ENCODE measurements around the gene CDKAL1.

The CDKAL1 gene

DNA sequence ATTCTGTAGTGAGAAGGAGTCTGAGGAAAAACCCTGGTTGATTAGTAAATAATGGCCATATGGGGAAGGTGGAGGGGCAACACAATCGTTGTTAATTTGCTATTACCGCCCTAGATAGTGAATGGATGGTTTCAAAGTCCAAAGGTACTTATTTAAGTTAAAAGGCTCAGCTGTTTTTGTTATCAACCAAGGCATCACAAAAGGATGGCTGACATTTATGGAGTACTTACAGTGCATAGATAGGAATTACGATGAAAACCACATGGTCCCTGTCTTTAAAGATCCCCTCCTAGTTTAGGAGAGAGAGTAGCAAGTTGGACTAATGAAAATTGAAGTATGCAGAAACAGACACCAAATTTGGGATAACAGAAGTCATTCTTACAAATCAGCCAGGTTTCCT lies 319.6 kb downstream of the CDKAL1 start:
- H3K4me3 ChIP-seq (ENCODE audit: low read length) = no peak overlapping the region

DNA sequence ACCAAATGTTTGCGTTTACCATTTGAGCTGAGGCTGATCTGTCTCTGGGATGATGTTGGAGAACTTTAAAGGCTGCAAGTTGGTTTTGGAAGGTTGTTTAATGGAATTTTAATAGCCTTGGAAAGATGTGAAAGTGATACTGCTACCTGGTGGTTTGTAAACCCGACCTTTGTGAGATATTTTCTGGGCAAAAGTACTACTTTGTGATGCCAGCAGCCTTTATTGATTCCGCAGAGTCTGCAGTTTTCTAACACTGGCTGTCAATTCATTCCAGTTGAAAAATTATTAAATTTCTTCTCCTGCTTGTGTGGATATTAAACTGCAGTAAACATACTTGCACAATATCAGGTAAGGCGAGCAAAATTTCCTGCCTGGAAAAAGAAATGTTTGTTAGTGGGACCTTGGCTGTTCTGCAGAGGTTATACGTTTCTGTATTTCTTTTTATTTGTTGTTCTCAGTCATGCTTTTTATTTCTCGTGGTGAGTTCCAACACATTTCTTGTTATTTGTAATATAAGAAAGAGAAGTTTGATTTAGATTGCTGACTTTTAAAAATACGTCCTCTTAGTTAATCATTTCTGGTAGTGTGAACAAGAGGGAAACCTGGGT lies 322.5 kb downstream of the CDKAL1 start:
- Histone ChIP-seq H3K4me1 (ENCODE audit: insufficient read depth, low read length) (peaks cover 9% of the 10 kb centered on the region), H3K36me3 (ENCODE audit: insufficient read depth, low read length) (no peaks in the 10 kb centered on the region), H3K4me3 (ENCODE audit: low read length) (no peak overlapping the region), H3K9me3 (ENCODE audit: low read length) (no peaks in the 10 kb centered on the region), H2AFZ (ENCODE audit: low read depth, low read length) (no peak overlapping the region), H3K27me3 (ENCODE audit: insufficient read depth, low read length) (no peaks in the 10 kb centered on the region)

More for the DNA sequence above, 319.6 kb downstream of the CDKAL1 start:
- no peak overlapping the region for H2AFZ ChIP-seq (ENCODE audit: low read depth, low read length)
- peaks cover 9% of the 10 kb centered on the region for H3K4me1 ChIP-seq (ENCODE audit: insufficient read depth, low read length)
- H3K36me3 ChIP-seq (ENCODE audit: insufficient read depth, low read length) = no peaks in the 10 kb centered on the region
- no peaks in the 10 kb centered on the region for H3K9me3 ChIP-seq (ENCODE audit: low read length)
- no peaks in the 10 kb centered on the region for H3K27me3 ChIP-seq (ENCODE audit: insufficient read depth, low read length)

DNA sequence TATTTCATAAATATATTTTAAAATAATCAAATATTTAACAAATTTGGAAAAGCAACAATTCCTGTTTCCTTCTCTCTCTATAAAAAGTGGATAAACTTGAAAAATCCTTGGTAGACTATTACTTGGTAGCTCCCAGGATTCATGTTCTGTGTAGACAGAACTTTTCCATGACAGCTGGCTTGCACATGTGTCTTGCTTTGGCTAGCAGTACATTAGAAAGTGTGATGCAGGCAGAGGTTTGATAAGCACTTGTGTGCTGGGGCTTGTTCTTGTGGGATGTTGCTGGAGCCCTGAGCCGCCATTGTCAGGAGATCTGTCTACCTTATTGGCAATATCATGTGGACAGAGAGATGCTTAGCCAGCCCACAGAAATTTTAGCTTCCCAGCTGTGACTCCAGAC lies 327.2 kb downstream of the CDKAL1 start:
- Histone ChIP-seq H3K36me3 (ENCODE audit: insufficient read depth, low read length) (no peaks in the 10 kb centered on the region), H2AFZ (ENCODE audit: low read depth, low read length) (no peak overlapping the region), H3K4me1 (ENCODE audit: insufficient read depth, low read length) (peaks cover 1% of the 10 kb centered on the region), H3K4me3 (ENCODE audit: low read length) (no peak overlapping the region), H3K9me3 (ENCODE audit: low read length) (no peaks in the 10 kb centered on the region), H3K27me3 (ENCODE audit: insufficient read depth, low read length) (no peaks in the 10 kb centered on the region)

DNA sequence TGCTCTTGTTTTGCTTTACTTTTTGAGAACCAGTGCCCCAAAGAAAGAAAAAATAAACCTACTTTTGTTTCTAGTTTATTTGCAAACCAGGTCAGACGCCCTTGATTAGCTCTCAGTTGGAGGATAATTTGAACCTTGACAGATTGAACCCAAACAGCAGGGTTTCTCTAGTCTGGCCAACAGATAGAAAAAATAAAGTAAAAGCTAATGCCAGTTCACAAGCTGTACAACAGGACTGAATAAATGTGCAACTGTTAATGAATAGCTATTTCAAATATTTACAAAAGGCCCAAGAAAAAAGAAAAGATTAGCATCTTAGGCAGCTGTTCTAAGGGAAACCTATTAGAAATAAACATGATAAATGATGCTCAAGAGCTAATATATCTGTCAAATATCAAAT lies 331.8 kb downstream of the CDKAL1 start:
- no peak overlapping the region for H3K4me3 ChIP-seq (ENCODE audit: low read length)
- no peaks in the 10 kb centered on the region for H3K36me3 ChIP-seq (ENCODE audit: insufficient read depth, low read length)
- H3K4me1 ChIP-seq (ENCODE audit: insufficient read depth, low read length) = peaks cover 44% of the 10 kb centered on the region
- H3K9me3 ChIP-seq (ENCODE audit: low read length) = no peaks in the 10 kb centered on the region
- H3K27me3 ChIP-seq (ENCODE audit: insufficient read depth, low read length) = no peaks in the 10 kb centered on the region
- no peak overlapping the region for H2AFZ ChIP-seq (ENCODE audit: low read depth, low read length)

- Histone ChIP-seq H3K27me3 (ENCODE audit: insufficient read depth, low read length) (no peaks in the 10 kb centered on the region), H3K4me3 (ENCODE audit: low read length) (no peak overlapping the region), H2AFZ (ENCODE audit: low read depth, low read length) (no peak overlapping the region)
These were observed 332.9 kb downstream of the CDKAL1 start for GRCh38 chr6:20866935-20867703.

DNA sequence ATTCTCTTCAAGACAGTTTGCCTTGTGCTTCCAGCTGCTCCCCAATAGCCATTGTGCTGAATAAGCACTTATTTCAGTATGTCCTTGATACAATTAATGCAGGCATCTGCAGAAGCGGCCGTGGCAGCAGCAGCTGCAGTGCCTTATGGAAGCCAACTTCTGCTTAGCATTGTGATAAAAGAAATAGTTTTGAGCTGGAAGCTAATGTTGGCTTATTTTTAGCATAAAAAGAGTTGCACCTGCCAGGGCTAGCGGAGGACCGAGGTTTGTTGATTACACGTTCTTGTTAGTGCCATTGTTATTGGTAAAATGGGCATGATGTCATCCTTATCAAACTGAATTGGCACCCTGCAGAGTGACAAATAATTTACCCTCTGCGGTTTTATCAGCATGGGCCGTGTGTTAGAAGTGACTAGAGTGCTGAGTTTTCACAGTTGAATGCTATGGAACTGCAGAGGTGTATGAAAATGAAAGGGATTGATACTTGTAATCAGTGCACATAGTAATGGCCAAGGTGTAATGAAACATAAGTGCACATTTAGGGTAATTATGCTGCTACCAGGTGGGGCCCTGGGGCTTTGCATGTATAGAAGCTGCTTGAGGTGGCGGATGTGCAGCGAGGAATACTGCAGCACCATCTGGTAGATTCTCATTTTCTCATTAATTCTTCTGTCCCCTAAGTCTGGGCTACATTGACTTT lies 334.3 kb downstream of the CDKAL1 start:
- Histone ChIP-seq H2AFZ (ENCODE audit: low read depth, low read length) (no peak overlapping the region), H3K27me3 (ENCODE audit: insufficient read depth, low read length) (no peaks in the 10 kb centered on the region), H3K4me3 (ENCODE audit: low read length) (no peak overlapping the region), H3K36me3 (ENCODE audit: insufficient read depth, low read length) (no peaks in the 10 kb centered on the region), H3K4me1 (ENCODE audit: insufficient read depth, low read length) (peaks cover 44% of the 10 kb centered on the region), H3K9me3 (ENCODE audit: low read length) (no peaks in the 10 kb centered on the region)

More at GRCh38 chr6:20866935-20867703, 332.9 kb downstream of the CDKAL1 start:
- H3K36me3 ChIP-seq (ENCODE audit: insufficient read depth, low read length) = no peaks in the 10 kb centered on the region
- H3K4me1 ChIP-seq (ENCODE audit: insufficient read depth, low read length) = peaks cover 44% of the 10 kb centered on the region
- no peaks in the 10 kb centered on the region for H3K9me3 ChIP-seq (ENCODE audit: low read length)

DNA sequence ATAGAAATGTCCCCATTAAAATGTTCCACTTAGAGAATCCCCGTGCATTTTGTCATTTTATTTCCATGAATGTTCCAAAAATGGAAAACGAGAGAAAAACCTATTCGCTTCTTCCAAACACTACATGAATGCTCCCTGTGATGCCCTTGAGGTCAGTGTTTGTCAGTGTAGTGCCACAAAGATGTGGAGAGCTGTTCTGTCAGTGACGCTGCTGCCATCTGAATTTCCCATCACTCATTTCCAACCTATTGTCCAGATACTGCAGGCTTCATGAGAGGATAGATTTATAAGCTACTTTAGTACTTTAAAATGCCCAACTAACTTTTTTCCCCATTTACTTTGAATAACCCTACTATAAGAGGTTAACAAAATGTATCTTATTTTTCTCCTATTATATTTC lies 335.8 kb downstream of the CDKAL1 start:
- Histone ChIP-seq H3K9me3 (ENCODE audit: low read length) (no peaks in the 10 kb centered on the region), H3K27me3 (ENCODE audit: insufficient read depth, low read length) (no peaks in the 10 kb centered on the region), H3K36me3 (ENCODE audit: insufficient read depth, low read length) (no peaks in the 10 kb centered on the region), H3K4me3 (ENCODE audit: low read length) (no peak overlapping the region), H3K4me1 (ENCODE audit: insufficient read depth, low read length) (peaks cover 44% of the 10 kb centered on the region), H2AFZ (ENCODE audit: low read depth, low read length) (no peak overlapping the region)

GRCh38 chr6:20870493-20870892 lies 336.2 kb downstream of the CDKAL1 start:
- no peaks in the 10 kb centered on the region for H3K9me3 ChIP-seq (ENCODE audit: low read length)
- H3K27me3 ChIP-seq (ENCODE audit: insufficient read depth, low read length) = no peaks in the 10 kb centered on the region
- H2AFZ ChIP-seq (ENCODE audit: low read depth, low read length) = no peak overlapping the region
- no peaks in the 10 kb centered on the region for H3K36me3 ChIP-seq (ENCODE audit: insufficient read depth, low read length)
- H3K4me1 ChIP-seq (ENCODE audit: insufficient read depth, low read length) = peaks cover 44% of the 10 kb centered on the region
- no peak overlapping the region for H3K4me3 ChIP-seq (ENCODE audit: low read length)

DNA sequence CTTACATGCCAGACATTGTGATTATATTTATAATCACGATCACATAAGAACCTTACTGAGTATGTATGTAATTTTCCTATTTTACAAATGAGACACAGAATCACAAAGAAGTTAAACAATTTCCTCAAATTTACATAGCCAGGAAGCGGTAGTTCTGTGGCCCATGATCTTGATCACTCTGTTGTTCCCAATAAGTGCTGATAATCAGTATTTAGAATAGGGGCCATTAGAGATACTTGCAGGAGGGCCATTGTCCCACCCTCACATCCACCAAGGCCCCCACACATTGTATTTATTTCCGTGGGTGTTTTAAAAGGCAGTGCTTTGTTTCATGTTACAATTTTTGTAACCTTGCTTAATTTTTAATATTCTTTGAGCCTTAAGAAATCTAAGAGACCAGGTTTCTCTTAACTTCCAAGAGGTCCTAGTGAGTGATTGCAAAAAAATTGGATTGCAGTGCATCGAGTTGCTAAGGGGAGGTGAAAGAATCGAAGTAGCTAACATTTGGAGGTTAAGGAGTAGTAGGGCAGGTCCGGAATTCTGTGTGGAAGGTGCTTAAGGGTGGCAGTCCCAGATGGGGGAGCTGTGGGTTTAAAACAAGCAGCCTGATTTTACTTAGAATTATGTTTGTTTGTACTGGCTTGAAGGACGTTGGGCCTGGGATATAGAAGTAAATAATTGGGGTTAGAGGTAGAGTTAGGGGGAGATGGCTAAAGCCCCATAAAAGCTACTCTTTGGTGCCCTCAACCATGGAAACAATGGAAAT lies 339.4 kb downstream of the CDKAL1 start:
- Histone ChIP-seq H3K4me1 (ENCODE audit: insufficient read depth, low read length) (peaks cover 31% of the 10 kb centered on the region), H3K27me3 (ENCODE audit: insufficient read depth, low read length) (no peaks in the 10 kb centered on the region), H2AFZ (ENCODE audit: low read depth, low read length) (no peak overlapping the region)

GRCh38 chr6:20875369-20875963 lies 341.2 kb downstream of the CDKAL1 start:
- no peaks in the 10 kb centered on the region for H3K9me3 ChIP-seq (ENCODE audit: low read length)
- H3K4me3 ChIP-seq (ENCODE audit: low read length) = no peak overlapping the region
- H3K36me3 ChIP-seq (ENCODE audit: insufficient read depth, low read length) = no peaks in the 10 kb centered on the region
- peaks cover 15% of the 10 kb centered on the region for H3K4me1 ChIP-seq (ENCODE audit: insufficient read depth, low read length)
- H3K27me3 ChIP-seq (ENCODE audit: insufficient read depth, low read length) = no peaks in the 10 kb centered on the region
- no peak overlapping the region for H2AFZ ChIP-seq (ENCODE audit: low read depth, low read length)

More for the DNA sequence above, 339.4 kb downstream of the CDKAL1 start:
- no peak overlapping the region for H3K4me3 ChIP-seq (ENCODE audit: low read length)
- no peaks in the 10 kb centered on the region for H3K36me3 ChIP-seq (ENCODE audit: insufficient read depth, low read length)
- no peaks in the 10 kb centered on the region for H3K9me3 ChIP-seq (ENCODE audit: low read length)

DNA sequence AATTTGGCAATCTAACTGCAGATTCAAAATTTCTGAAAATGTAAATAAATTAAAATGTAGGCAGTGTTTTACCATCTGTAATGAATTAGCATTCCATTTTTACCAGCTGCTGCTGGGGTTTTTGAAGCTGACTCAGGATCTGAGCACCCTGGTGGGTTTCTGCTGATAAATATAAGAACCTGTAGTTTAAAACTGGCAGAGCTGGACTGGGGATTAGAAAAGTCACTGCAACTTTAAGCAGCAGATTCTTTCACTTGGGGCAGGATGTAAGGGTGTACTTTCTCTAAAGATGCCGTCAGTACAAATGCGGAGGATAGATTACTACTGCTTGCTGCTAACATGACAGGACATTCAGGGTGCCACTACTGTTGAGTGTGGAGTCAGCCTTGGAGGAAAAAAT lies 341.8 kb downstream of the CDKAL1 start:
- Histone ChIP-seq H2AFZ (ENCODE audit: low read depth, low read length) (no peak overlapping the region), H3K4me1 (ENCODE audit: insufficient read depth, low read length) (peaks cover 10% of the 10 kb centered on the region), H3K4me3 (ENCODE audit: low read length) (no peak overlapping the region), H3K36me3 (ENCODE audit: insufficient read depth, low read length) (no peaks in the 10 kb centered on the region), H3K27me3 (ENCODE audit: insufficient read depth, low read length) (no peaks in the 10 kb centered on the region), H3K9me3 (ENCODE audit: low read length) (no peaks in the 10 kb centered on the region)

- no peak overlapping the region for H2AFZ ChIP-seq (ENCODE audit: low read depth, low read length)
- H3K27me3 ChIP-seq (ENCODE audit: insufficient read depth, low read length) = no peaks in the 10 kb centered on the region
- H3K4me1 ChIP-seq (ENCODE audit: insufficient read depth, low read length) = peaks cover 10% of the 10 kb centered on the region
- H3K9me3 ChIP-seq (ENCODE audit: low read length) = no peaks in the 10 kb centered on the region
- H3K36me3 ChIP-seq (ENCODE audit: insufficient read depth, low read length) = no peaks in the 10 kb centered on the region
- H3K4me3 ChIP-seq (ENCODE audit: low read length) = no peak overlapping the region
These were observed 342.3 kb downstream of the CDKAL1 start for GRCh38 chr6:20876561-20876960.

Measured in neuron (in vitro differentiated cells).